GM12873 (cell line): Measurements from ENCODE around the gene CADPS2.

Experiments used
- TF ChIP-seq, protein P1 (sequence below): IDR thresholded peaks from 2 replicates; pipeline ENCODE4 v1.5.1; 2012; ENCODE audit warnings: low read depth, mild to moderate bottlenecking, moderate library complexity, low read length, control low read depth; ENCODE audit not compliant: insufficient read depth; ENCODE audit errors: missing control alignments

Gene CADPS2

GRCh38 chr7:122883049-122883680, 3.1 kb downstream of the CADPS2 start:
- TF ChIP-seq, protein P1, sequence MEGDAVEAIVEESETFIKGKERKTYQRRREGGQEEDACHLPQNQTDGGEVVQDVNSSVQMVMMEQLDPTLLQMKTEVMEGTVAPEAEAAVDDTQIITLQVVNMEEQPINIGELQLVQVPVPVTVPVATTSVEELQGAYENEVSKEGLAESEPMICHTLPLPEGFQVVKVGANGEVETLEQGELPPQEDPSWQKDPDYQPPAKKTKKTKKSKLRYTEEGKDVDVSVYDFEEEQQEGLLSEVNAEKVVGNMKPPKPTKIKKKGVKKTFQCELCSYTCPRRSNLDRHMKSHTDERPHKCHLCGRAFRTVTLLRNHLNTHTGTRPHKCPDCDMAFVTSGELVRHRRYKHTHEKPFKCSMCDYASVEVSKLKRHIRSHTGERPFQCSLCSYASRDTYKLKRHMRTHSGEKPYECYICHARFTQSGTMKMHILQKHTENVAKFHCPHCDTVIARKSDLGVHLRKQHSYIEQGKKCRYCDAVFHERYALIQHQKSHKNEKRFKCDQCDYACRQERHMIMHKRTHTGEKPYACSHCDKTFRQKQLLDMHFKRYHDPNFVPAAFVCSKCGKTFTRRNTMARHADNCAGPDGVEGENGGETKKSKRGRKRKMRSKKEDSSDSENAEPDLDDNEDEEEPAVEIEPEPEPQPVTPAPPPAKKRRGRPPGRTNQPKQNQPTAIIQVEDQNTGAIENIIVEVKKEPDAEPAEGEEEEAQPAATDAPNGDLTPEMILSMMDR = no peak

DNA sequence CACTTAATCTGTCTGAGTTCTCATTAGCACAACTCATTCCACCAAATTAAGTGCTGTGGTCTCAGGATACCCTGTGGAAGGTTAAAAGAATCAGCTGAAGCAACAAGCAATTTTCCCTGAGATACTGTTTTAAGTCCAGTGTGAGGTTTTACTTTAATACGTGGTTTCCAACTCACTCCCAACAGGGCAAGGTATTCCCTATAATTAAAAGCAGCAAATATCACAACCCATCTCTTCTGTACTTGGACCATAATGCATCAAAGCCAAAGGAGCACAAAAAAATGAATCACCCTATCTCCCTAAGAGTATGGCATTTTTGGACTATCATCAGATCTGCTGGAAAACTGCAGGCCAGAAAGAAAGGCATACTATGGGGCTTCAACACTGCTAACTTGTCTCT, 4.9 kb downstream of the CADPS2 start:
- TF ChIP-seq, protein P1 = no peak

DNA sequence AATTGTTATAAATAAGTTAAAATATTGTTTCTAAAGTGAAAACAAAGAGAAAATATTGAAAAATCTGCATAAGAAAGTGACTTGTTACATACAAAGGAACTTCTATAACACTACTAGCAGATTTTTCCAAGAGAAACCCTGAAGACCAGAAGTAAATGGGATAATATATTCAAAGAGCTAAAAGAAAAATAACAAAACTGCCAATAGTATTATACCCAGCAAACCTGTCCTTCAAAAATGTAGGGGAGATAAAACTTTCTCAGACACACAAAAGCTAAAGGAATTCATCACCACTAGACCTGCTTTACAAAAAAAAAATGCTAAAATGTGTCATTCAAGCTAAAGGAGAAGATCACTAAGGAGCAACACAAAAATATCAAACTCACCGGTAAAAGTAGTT, 17.0 kb downstream of the CADPS2 start:
- TF ChIP-seq, protein P1 = no peak

DNA sequence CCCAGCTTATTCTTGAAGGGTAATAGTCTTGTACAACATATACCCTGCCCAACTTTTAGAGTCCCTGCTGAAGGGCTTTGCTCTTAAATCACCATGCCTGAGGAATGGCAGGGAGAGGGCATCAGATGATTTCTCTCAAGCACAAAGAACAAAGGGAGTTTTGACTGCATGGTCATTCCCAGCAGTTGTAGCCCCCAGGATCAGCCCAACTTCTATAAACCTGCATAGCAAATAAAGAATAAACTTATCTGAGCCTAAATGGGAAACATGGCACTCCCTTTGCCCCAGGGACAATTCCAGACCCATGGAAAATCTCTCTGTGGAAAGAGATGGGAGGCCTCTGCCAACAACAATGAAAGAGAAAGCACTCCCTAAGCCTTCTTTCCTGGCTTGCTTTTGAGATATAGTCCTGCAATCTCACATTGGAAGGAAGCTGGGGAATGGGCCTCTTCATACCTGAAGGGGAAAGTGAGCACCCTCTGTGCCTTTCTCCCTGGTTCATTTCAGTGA, 18.7 kb downstream of the CADPS2 start:
- TF ChIP-seq, protein P1 = no peak

DNA sequence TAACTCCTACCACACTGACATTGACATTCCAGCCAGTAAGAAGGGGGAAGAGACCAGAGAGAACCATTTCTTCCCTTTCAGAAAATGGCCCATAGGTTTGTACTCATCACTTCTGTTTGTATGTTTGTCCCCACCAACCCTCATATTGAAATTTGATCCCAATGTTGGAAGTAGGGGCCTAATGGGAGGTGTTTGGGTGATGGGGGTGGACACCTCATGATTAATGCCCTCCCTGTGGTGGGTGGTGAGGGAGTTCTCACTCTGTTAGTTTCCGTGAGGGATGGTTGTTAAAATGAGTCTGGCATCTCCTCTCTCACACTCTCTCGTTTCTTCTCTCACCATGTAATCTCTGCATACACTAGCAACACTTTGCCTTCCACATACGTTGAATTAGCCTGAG, 21.4 kb downstream of the CADPS2 start:
- TF ChIP-seq, protein P1 = no peak

DNA sequence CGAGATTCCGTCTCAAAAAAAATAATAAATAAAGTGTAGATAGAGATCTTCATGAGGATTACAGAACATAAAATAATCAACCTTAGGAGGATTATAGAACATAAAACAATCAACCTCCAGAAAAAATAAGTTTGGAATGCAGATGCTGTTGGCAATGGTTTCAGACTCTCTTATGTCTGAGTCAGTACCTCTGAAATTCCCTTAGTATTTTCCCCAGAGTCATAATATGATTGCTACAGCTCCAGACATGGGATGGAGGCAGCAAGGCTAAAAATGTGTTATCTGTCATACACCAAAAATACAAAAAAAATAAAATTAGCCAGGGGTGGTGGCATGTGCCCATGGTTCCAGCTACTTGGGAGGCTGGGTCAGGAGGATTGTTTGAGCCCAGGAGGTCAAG, 22.2 kb downstream of the CADPS2 start:
- TF ChIP-seq, protein P1 = no peak

DNA sequence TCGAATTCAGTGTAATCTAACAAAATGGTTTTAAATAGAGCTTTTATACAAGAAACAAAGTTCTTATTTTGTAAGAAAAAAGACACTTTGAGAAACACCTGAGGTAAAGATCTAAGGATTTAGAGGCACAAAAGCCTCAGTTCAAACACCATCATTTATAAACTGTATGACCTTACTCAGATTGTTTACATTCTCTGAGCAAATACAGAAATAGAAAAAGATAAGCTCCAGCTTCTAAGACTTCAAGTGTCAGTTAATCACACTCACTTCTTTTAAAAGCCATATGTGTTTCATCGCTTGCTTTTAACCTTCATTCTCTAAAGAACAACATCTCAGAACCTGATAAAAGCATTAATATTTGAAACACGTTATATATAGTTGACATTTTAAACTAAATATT, 27.9 kb downstream of the CADPS2 start:
- TF ChIP-seq, protein P1 = no peak

DNA sequence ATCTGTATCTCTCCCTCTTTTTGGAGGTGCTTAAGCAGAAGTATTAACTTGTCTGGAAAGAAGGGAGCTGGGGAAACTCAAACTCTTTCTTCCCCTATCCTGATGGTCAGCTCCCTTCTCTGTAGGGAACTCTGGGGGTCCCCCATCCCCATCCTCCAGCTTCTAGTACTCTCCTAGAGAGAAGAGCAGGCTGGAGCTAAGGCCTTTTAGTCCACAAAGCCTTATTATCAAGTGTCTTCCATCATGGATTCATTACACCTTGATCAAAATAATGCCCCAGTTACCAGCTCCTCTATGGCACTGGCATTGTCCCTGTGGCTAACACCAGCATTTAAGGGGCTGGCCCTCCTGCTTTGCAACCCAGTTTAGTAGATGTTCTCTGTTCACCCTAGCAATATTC, 35.7 kb downstream of the CADPS2 start:
- TF ChIP-seq, protein P1 = no peak
